A172 (cell line): Measurements from ENCODE around the gene DSG2. TPM values are rescaled to one million over a fixed set of nuclear protein-coding genes. Genes with fewer than 3 reads are reported as not detected.
A peak's percentile ranks its signal among the peaks of the same experiment; 100 is the strongest.
"Not testable (repeated sequence)": the region's sequence is repeated elsewhere in the genome, so short reads cannot be mapped to it uniquely, and the experiment has no call there.

ENCODE experiments used
- DNase-seq: peaks from one replicate; pipeline ENCODE4 v3.0.0-alpha.2; 2015; ENCODE audit warnings: low spot score
- total RNA-seq: library from RNA; depleted of rRNA; stranded (reverse); fragments of >200 nt; shearing (Covaris generic); gene quantifications from 2 replicates; pipeline ENCODE4 v1.2.3, GENCODE V29; 2014

DSG2 gene
- total RNA-seq, 1 experiment from 2014 or later: 51.7 TPM

DNA sequence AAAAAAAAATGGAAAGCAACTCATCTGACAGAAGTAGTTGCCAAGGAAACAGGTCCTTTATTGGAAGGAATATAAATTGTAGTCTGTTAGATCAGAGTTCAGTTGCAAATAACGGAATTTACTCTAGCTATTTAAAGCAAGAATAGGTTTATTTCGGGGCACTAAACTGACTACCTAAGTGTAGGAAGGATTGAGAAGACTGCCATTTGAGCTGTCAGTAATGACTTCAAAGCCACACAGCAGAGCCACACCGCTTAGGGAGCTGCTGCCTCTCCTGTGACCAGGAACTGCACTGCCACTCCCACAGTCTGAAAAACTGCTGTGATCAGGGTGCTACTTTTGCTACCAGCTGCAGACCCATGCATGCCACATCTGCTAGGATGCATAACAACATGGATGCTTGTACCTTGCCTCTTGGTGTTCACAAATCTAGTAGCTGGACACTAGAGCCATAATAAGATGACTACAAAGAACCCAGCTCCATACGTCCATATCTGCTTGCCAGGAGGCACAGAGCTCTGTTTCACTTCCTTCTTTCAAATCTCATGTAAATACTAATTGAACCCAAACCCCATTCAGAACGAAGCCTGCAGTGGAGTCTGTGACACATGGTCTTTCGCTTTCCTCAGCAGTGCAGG lies 2.2 kb downstream of the DSG2 start:
- no peak for DNase-seq

- no peak for DNase-seq
Measured at GRCh38 chr18:31503011-31503410, 5.0 kb downstream of the DSG2 start.

DNA sequence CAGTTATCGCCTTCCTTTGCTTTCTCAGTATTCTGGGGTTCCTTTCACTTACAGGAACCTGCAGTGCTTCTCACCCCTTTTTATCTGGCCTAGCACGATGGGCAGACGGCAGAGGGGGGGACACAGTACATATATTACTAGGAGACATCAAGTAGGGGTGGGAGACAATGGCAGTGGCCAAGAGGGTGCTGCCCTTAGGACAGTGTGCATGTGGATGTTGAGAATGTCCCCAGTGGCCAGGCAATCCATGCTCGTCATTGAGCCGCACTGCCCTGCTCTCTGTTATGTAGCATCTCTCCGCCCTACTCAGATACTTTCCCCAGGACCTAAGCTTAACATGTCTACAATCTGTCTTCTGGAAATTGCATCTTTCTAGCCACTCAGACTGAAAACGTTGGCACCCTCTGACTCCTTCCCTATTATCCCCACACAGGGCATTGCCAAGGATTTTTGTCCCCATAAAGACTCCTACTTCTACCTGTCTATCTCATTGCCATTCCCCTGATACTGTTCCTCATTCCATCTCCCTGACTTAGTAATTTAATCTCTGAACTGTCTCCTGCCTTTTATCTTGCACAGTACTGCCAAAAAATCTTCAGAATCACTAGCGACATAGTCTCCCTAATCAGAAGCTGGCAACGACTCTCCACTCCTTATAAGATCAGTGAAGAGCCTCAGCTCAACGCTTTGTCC lies 6.6 kb downstream of the DSG2 start:
- no peak for DNase-seq

- no peak for DNase-seq
Measured at GRCh38 chr18:31505156-31505555, 7.2 kb downstream of the DSG2 start.

DNA sequence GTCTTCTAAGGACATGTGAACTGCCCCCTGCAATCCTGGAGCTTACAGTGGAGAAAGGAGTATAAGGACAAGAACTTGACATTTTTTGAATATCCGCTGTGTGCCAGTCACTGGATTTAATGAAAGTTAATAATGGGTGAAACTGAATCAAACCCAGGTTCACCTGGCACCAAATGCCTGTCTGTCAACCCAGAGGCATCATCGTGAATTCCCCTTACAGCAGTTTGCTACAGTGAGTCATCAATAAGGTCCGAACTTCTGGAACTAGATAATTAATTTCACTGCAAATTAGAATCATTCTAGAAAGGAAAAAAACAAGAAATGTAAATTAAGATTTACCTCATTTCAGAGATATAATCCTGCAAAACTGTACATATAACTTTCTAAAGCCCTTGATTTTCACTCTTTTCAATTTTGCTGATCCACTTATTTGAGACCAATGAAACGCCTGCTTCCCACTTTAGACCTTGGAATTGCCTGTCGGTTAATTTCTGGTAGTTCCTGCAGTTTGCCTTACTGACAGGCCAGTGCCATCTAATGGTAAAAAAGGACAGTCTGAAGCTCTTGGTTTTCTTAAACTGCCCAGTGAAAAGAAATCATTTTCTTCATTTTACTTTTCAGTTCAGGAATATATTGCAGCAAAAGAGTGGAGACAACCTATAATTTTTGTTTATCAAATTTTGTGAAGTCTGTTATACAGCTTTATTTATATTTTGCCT lies 8.2 kb downstream of the DSG2 start:
- DNase-seq: no peak

DNA sequence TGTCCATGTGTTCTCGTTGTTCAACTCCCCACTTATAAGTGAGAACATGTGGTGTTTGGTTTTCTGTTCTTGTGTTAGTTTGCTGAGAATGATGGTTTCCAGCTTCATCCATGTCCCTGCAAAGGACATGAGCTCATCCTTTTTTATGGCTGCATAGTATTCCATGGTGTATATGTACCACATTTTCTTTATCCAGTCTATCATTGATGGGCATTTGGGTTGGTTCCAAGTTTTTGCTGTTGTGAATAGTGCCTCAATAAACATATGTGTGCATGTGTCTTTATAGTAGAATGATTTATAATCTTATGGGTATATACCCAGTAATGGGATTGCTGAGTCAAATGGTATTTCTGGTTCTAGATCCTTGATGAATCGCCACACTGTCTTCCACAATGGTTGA lies 9.1 kb downstream of the DSG2 start:
- DNase-seq: not testable (repeated sequence)

- no peak for DNase-seq
Measured at GRCh38 chr18:31508781-31509180, 10.8 kb downstream of the DSG2 start.

DNA sequence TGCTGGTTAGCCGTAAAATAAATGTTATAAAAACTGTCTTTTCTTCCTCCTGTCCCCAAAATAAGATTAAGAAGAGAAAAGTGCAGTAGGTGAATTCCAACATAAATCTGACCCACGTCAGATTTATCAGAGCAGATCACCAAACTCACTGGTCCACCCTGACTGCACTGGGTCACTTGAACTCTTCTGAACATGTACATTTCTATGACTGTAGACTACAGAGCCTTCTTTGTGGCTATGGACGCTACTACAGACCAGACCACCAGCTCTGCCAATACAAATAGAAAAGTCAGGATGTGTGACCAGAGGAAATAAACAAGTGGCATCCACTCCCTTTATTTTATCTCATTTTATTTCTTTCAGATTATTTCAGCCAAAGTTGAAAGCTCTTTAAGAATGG lies 11.6 kb downstream of the DSG2 start:
- no peak for DNase-seq

DNA sequence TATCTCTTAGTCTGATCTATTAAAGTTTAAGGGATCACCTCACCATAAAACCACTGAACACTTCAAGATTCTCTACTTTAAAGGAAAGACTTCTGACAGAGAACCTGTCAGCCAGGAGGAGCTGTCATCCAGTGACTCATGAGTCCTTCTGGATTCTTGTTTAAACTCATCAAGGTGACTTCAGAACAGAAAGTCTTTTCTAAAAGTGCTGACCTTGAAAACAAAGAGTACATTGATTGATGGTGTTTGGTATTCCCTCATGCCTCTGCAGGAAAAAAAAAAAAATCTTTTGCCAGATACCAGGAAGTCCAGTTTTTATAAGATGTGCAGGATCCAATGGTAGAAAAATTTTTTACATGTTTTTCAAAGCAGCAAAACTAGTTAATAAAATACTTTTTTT lies 12.3 kb downstream of the DSG2 start:
- DNase-seq: no peak

GRCh38 chr18:31511098-31511497 lies 13.1 kb downstream of the DSG2 start:
- peak; percentile 18 for DNase-seq

DNA sequence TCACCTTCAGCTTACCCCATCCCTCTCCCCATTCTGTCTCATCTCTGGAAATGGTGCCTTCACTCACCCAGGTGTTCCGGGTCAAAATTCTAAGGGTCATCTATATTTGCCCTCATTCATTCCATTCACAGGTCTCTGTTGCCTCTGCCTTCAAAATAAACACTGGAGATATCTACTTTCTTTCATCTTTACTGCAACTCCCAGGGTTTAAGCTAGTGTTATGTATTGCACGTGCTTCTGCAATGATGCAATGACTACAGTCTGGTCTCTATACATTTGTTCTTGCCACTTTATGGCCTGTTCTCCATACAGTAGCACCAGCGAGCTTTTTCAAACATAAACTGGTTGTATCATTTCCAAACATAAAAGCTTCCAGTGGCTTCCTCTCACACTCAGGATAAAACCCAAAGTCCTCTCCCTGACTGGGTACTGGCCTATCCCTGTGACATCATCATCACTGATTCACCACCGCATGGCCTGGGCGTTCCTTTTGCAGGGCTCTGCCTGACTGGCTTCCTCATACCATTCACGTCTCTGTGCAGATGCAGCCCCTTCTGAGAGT lies 14.3 kb downstream of the DSG2 start:
- DNase-seq: peak; percentile 96

DNA sequence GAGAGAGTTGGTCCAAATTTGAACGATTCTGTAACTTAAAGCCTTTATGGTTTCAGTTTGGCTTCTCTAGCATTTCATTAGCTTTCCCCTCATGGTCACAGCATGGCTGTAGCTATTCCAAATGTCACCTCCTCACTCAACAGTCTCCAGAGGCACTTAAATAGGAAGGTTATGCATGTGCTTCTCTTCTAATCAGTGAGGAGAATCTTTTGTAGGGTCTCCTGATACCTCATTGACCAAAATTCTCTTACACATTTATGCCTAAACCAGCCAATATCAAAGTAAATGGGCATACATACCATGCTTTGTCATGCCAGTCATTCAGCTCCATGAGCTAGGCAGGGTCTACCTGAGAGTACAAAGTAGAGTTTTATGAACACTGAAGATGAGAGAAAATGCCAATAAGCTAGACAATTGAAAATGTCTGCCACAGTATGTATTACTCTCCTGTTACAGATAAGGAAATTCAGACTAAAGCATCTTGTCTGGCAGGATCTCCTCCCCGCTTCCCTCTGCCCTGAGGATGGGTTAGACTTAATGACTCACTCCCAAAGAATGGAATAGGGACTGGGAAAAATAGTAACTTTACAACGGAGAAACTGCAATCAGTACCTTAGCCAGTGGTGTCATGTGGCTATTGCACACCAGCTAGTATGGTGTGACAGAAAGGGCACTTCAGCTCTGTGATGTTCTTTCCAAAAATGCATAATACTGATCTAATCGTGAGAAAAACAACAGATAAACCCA lies 15.4 kb downstream of the DSG2 start:
- DNase-seq: peak; percentile 95

- no peak for DNase-seq
Measured at GRCh38 chr18:31516437-31516836, 18.5 kb downstream of the DSG2 start.

DNA sequence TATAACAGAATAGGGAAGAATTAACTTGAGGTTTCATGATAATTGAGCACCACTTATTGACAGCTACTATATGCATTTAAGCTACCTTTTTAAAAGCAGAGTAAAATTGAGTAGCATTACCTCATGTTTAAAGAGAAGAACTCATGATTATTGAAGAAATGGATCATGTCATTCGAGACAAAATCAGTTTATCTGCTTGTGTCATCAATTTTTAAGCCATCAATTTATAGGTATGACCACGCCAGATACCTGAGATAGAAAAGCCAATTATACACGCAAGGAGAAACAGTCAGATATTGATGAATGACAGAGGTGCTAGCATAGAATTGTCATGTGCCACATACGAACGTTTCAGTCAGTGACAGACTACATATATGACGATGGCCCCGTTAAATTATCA lies 28.4 kb downstream of the DSG2 start:
- no peak for DNase-seq

DNA sequence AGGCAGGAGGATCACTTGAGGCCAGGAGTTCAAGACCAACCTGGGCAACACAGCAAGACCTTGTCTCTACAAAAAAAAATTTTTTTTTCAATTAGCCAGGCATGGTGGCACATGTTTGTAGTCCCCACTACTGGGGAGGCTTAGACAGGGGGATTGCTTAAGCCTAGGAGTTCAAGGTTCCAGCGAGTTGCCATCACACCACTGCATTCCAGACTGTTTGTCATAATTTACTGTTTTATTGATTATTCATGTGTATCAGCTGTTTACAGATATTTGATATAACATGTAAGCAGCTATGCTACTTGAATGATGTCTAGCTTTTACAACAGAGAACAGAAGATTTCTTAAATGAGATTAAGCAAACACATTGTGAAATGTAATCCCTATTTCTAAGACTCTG lies 35.3 kb downstream of the DSG2 start:
- DNase-seq: no peak

DNA sequence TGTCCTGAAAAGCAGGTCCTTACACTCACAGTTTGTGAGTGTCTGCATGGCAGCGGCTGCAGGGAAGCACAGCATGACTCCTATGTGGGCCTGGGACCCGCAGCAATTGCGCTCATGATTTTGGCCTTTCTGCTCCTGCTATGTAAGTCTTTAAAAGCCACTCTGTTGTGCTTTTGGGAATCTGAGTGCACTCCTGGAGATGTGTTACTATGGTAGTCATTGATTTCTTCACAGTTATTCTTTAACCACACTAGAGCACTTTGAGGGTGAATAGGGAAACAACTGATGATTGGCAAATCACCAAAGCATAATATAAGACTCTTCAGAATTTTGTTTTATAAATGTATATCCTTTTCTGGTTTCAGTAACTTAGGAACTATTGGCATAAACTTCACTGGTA lies 40.9 kb downstream of the DSG2 start:
- DNase-seq: no peak

DNA sequence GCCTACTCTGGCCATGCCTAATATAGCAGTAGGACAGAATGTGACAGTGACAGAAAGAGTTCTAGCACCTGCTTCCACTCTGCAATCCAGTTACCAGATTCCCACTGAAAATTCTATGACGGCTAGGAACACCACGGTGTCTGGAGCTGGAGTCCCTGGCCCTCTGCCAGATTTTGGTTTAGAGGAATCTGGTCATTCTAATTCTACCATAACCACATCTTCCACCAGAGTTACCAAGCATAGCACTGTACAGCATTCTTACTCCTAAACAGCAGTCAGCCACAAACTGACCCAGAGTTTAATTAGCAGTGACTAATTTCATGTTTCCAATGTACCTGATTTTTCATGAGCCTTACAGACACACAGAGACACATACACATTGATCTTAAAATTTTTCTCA lies 48.5 kb downstream of the DSG2 start:
- no peak for DNase-seq

- no peak for DNase-seq
Measured at GRCh38 chr18:31548853-31549252, 50.9 kb downstream of the DSG2 start.

DNA sequence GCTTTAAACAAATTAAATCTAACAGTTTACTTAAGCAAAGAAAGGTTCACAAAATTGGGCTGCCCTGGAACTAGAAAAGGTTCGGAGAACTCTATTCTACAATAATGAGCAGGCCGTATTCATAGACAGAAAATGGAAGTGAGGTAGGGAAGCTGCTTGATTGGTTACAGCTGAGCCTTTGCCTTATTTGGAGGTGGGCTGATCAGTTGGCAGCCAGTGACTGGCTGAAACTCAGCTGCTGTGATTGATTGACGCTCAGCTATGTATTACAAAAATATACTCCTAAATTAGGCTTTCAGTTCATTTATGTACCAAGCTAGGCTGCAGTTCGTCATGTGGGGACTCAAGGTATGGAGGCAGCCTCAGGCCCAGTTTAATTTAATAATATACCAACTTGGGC lies 51.4 kb downstream of the DSG2 start:
- DNase-seq: no peak

- no peak for DNase-seq
Measured at GRCh38 chr18:31551883-31552282, 53.9 kb downstream of the DSG2 start.

GRCh38 chr18:31553800-31554199 lies 55.8 kb downstream of the DSG2 start:
- DNase-seq: no peak

GRCh38 chr18:31554776-31555175 lies 56.8 kb downstream of the DSG2 start:
- no peak for DNase-seq
